ENCODE data around the gene SAP30BP. TPM values are rescaled to one million over a fixed set of nuclear protein-coding genes. Genes with fewer than 3 reads are reported as not detected.

The SAP30BP gene
- total RNA-seq, 1 experiment from 2014 or later: 126 TPM

- Mint-ChIP-seq H3K36me3 (ENCODE audit: insufficient read depth, unreplicated experiment) (peaks cover 5% of the 10 kb centered on the region), H3K27me3 (ENCODE audit: insufficient read depth, unreplicated experiment) (no peaks in the 10 kb centered on the region), H3K4me1 (ENCODE audit: low read depth, unreplicated experiment) (no peaks in the 10 kb centered on the region), H3K9me3 (ENCODE audit: unreplicated experiment) (no peaks in the 10 kb centered on the region), H3K4me3 (ENCODE audit: unreplicated experiment) (no peak overlapping the region), H3K27ac (ENCODE audit: unreplicated experiment) (no peak overlapping the region)
- intact Hi-C loops (cut with micrococcal nuclease; ENCODE audit: unreplicated experiment): no loop called here
- ChIA-PET CTCF (no interaction called here), POLR2A (no interaction called here)
- no peak for DNase-seq
- TF ChIP-seq CTCF (IDR thresholded peaks at IDR 0.05; ENCODE audit: insufficient read depth in 1 of 2, low read depth in 1 of 2, low read length in 1 of 2, severe bottlenecking in 1 of 2, unreplicated experiment in 1 of 2): no peak
- H3K4me1 ChIP-seq: no peaks in the 10 kb centered on the region
- H3K27me3 ChIP-seq (replicated peaks; ENCODE audit: control insufficient read depth, insufficient read depth, low read length): no peaks in the 10 kb centered on the region
- H3K4me3 ChIP-seq (ENCODE audit: low read depth, low read length): no peak overlapping the region
- H3K36me3 ChIP-seq (ENCODE audit: control insufficient read depth, insufficient read depth, low read length): no peaks in the 10 kb centered on the region; the same call in 1 of the 2 replicates
- no peaks in the 10 kb centered on the region for H3K9me3 ChIP-seq
- no TSS peak for BruUV-seq (replicated peaks)
Observed at GRCh38 chr17:75733471-75733870, 66.3 kb downstream of the SAP30BP start.

GRCh38 chr17:75734674-75735294 is 67.6 kb downstream of the SAP30BP start:
- POLR2A ChIA-PET: no interaction called here

GRCh38 chr17:75736173-75736835 is 69.2 kb downstream of the SAP30BP start:
- Histone ChIP-seq H3K4me3 (ENCODE audit: low read depth, low read length) (no peak overlapping the region), H3K9me3 (no peaks in the 10 kb centered on the region), H3K36me3 (ENCODE audit: control insufficient read depth, insufficient read depth, low read length) (no peaks in the 10 kb centered on the region), H3K27me3 (replicated peaks; ENCODE audit: control insufficient read depth, insufficient read depth, low read length) (no peaks in the 10 kb centered on the region), H3K4me1 (no peaks in the 10 kb centered on the region)
- no peak overlapping the region for H3K27ac Mint-ChIP-seq (ENCODE audit: unreplicated experiment)
- ChIA-PET CTCF (no interaction called here), POLR2A (no interaction called here)
- H3K4me3 Mint-ChIP-seq (ENCODE audit: unreplicated experiment): no peak overlapping the region
- H3K9me3 Mint-ChIP-seq (ENCODE audit: unreplicated experiment): no peaks in the 10 kb centered on the region
- no TSS peak for BruUV-seq (replicated peaks)
- intact Hi-C loops (cut with micrococcal nuclease; ENCODE audit: unreplicated experiment): no loop called here
- no peaks in the 10 kb centered on the region for H3K4me1 Mint-ChIP-seq (ENCODE audit: low read depth, unreplicated experiment)
- H3K36me3 Mint-ChIP-seq (ENCODE audit: insufficient read depth, unreplicated experiment): peaks cover 5% of the 10 kb centered on the region
- H3K27me3 Mint-ChIP-seq (ENCODE audit: insufficient read depth, unreplicated experiment): no peaks in the 10 kb centered on the region
- TF ChIP-seq CTCF (IDR thresholded peaks at IDR 0.05; ENCODE audit: insufficient read depth in 1 of 2, low read depth in 1 of 2, low read length in 1 of 2, severe bottlenecking in 1 of 2, unreplicated experiment in 1 of 2): no peak
- DNase-seq: no peak

More at GRCh38 chr17:75734674-75735294, 67.6 kb downstream of the SAP30BP start:
- no peaks in the 10 kb centered on the region for H3K27me3 Mint-ChIP-seq (ENCODE audit: insufficient read depth, unreplicated experiment)
- BruUV-seq (replicated peaks): no TSS peak
- intact Hi-C loops (cut with micrococcal nuclease; ENCODE audit: unreplicated experiment): no loop called here
- no peak for DNase-seq
- Histone ChIP-seq H3K27me3 (replicated peaks; ENCODE audit: control insufficient read depth, insufficient read depth, low read length) (no peaks in the 10 kb centered on the region), H3K4me3 (ENCODE audit: low read depth, low read length) (no peak overlapping the region), H3K36me3 (ENCODE audit: control insufficient read depth, insufficient read depth, low read length) (no peaks in the 10 kb centered on the region; the same call in 1 of the 2 replicates), H3K4me1 (no peaks in the 10 kb centered on the region), H3K9me3 (no peaks in the 10 kb centered on the region)
- H3K4me1 Mint-ChIP-seq (ENCODE audit: low read depth, unreplicated experiment): no peaks in the 10 kb centered on the region
- no peaks in the 10 kb centered on the region for H3K9me3 Mint-ChIP-seq (ENCODE audit: unreplicated experiment)
- no peak overlapping the region for H3K4me3 Mint-ChIP-seq (ENCODE audit: unreplicated experiment)
- CTCF ChIA-PET: interaction anchor here (0.7 kb wide), 1 partner anchor 209 kb away, joined by 4 read pairs; the partner anchor contains the start of gene LLGL2
- H3K27ac Mint-ChIP-seq (ENCODE audit: unreplicated experiment): no peak overlapping the region
- peaks cover 5% of the 10 kb centered on the region for H3K36me3 Mint-ChIP-seq (ENCODE audit: insufficient read depth, unreplicated experiment)
- no peak for TF ChIP-seq CTCF (IDR thresholded peaks at IDR 0.05; ENCODE audit: insufficient read depth in 1 of 2, low read depth in 1 of 2, low read length in 1 of 2, severe bottlenecking in 1 of 2, unreplicated experiment in 1 of 2)

All from Caco-2 (cell line).